Measurements from ENCODE around the gene SPATA18.

The SPATA18 gene

GRCh38 chr4:52058275-52058674, 7.2 kb downstream of the SPATA18 start:
- Histone ChIP-seq H3K18ac (ENCODE audit: low read depth in 1 of 2, low read length in 2 of 2) (peak overlapping the region; percentile 54 to 80), H4K8ac (ENCODE audit: low read length) (peak overlapping the region; percentile 27), H2BK15ac (ENCODE audit: low read depth, poor library complexity, severe bottlenecking) (peak overlapping the region; percentile 57), H2BK12ac (ENCODE audit: low read length in 2 of 2) (peak overlapping the region in 1 of 2 experiments; percentile 97), H2BK120ac (ENCODE audit: low read depth, low read length) (peak overlapping the region; percentile 2), H2AK5ac (ENCODE audit: low read length, severe bottlenecking) (no peak overlapping the region), H3K9ac (ENCODE audit: low read length) (no peak overlapping the region), H2BK5ac (ENCODE audit: low read depth, low read length, poor library complexity, severe bottlenecking) (no peak overlapping the region), H4K91ac (ENCODE audit: low read length) (no peak overlapping the region), H2AFZ (ENCODE audit: low read depth, low read length) (no peak overlapping the region), H3K27me3 (ENCODE audit: control insufficient read depth in 1 of 2, insufficient read depth in 1 of 2, low read length in 2 of 2) (no peaks in the 10 kb centered on the region), H3K27ac (ENCODE audit: low read length, poor library complexity, severe bottlenecking) (no peak overlapping the region), H3K4me1 (ENCODE audit: control insufficient read depth, insufficient read depth, low read depth, low read length) (no peaks in the 10 kb centered on the region), H3K4me2 (ENCODE audit: low read length, poor library complexity, severe bottlenecking) (no peak overlapping the region), H3K4ac (ENCODE audit: low read depth in 1 of 2, low read length in 2 of 2) (peak overlapping the region in 1 of 2 experiments; percentile 73), H3K14ac (ENCODE audit: low read length in 2 of 2) (no peak overlapping the region), H3K36me3 (ENCODE audit: control insufficient read depth in 1 of 2, insufficient read depth in 2 of 2, low read depth in 1 of 2, low read length in 2 of 2) (peaks cover 0 to 50% of the 10 kb centered on the region in 2 experiments), H3K23ac (ENCODE audit: low read length in 2 of 2) (peak overlapping the region in 1 of 2 experiments; percentile 32), H3K79me1 (replicated peaks; ENCODE audit: low read length, poor library complexity, severe bottlenecking) (peaks cover 30% of the 10 kb centered on the region), H3K9me3 (ENCODE audit: control insufficient read depth, low read length) (no peaks in the 10 kb centered on the region), H3K4me3 (ENCODE audit: insufficient read depth in 1 of 2, low read depth in 1 of 2, low read length in 2 of 2) (no peak overlapping the region)
- 98% methylated on average over 1 of the region's 1 CpG for WGBS
- DNase-seq = no peak

DNA sequence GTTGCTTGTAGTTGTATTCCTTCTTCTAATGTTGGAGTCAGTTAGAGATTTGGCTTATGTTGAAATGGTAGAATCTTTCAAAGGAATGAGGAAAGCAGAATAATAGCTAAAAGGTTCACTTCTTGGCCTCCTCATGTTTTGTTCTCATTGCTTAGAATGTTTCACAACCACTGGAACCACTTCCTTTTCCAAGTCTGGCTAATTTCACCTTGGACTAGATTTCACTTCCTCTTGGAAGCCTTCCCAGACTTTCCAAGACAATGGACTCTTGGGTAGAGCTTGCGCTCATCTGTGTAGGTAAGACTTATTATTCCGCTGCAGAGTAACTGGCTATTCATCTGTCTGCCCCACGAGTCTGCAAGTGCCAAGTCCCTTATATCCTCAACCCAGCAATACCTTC, 8.3 kb downstream of the SPATA18 start:
- H2BK5ac ChIP-seq (ENCODE audit: low read depth, low read length, poor library complexity, severe bottlenecking) = no peak overlapping the region
- H3K9ac ChIP-seq (ENCODE audit: low read length) = no peak overlapping the region
- H3K14ac ChIP-seq (ENCODE audit: low read length in 2 of 2) = no peak overlapping the region
- no peak overlapping the region for H3K23ac ChIP-seq (ENCODE audit: low read length in 2 of 2)
- no peak overlapping the region for H2AFZ ChIP-seq (ENCODE audit: low read depth, low read length)
- H4K91ac ChIP-seq (ENCODE audit: low read length) = no peak overlapping the region
- H3K18ac ChIP-seq (ENCODE audit: low read depth in 1 of 2, low read length in 2 of 2) = no peak overlapping the region
- no peak overlapping the region for H3K27ac ChIP-seq (ENCODE audit: low read length, poor library complexity, severe bottlenecking)
- H2AK5ac ChIP-seq (ENCODE audit: low read length, severe bottlenecking) = no peak overlapping the region
- no peak overlapping the region for H3K4me3 ChIP-seq (ENCODE audit: insufficient read depth in 1 of 2, low read depth in 1 of 2, low read length in 2 of 2)
- H3K4me1 ChIP-seq (ENCODE audit: control insufficient read depth, insufficient read depth, low read depth, low read length) = no peaks in the 10 kb centered on the region
- no peaks in the 10 kb centered on the region for H3K9me3 ChIP-seq (ENCODE audit: control insufficient read depth, low read length)
- no peaks in the 10 kb centered on the region for H3K27me3 ChIP-seq (ENCODE audit: control insufficient read depth in 1 of 2, insufficient read depth in 1 of 2, low read length in 2 of 2)
- DNase-seq = peak; percentile 41
- H4K8ac ChIP-seq (ENCODE audit: low read length) = no peak overlapping the region
- peaks cover 0 to 46% of the 10 kb centered on the region in 2 experiments for H3K36me3 ChIP-seq (ENCODE audit: control insufficient read depth in 1 of 2, insufficient read depth in 2 of 2, low read depth in 1 of 2, low read length in 2 of 2)
- no peak overlapping the region for H2BK15ac ChIP-seq (ENCODE audit: low read depth, poor library complexity, severe bottlenecking)
- no peak overlapping the region for H3K4me2 ChIP-seq (ENCODE audit: low read length, poor library complexity, severe bottlenecking)
- H3K4ac ChIP-seq (ENCODE audit: low read depth in 1 of 2, low read length in 2 of 2) = no peak overlapping the region
- H2BK120ac ChIP-seq (ENCODE audit: low read depth, low read length) = no peak overlapping the region
- WGBS = 88% methylated on average over 1 of the region's 3 CpGs
- H2BK12ac ChIP-seq (ENCODE audit: low read length in 2 of 2) = no peak overlapping the region
- H3K79me1 ChIP-seq (replicated peaks; ENCODE audit: low read length, poor library complexity, severe bottlenecking) = peaks cover 28% of the 10 kb centered on the region

DNA sequence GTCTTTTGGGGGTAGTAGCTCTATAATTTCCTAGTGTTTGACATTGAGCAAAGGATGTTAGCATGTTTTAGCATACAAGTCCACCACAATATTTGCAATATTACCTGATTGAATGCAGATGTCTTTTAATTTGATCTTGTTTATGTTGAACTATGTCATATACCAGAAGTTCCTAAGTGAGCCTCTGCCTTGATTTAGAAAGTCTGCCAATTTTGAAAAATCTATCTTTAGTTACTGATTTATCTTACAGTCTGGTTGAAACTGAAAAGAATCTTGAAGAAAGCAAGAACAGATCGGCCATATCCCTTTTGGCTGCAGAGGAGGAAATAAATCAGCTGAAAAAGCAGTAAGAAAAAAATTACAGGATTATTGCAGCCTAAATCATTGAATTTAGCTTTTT, 18.5 kb downstream of the SPATA18 start:
- 92% methylated on average over 1 of the region's 1 CpG for WGBS
- Histone ChIP-seq H3K14ac (ENCODE audit: low read length in 2 of 2) (no peak overlapping the region), H2BK5ac (ENCODE audit: low read depth, low read length, poor library complexity, severe bottlenecking) (no peak overlapping the region), H2BK120ac (ENCODE audit: low read depth, low read length) (no peak overlapping the region), H3K23ac (ENCODE audit: low read length in 2 of 2) (no peak overlapping the region), H4K91ac (ENCODE audit: low read length) (no peak overlapping the region), H3K18ac (ENCODE audit: low read depth in 1 of 2, low read length in 2 of 2) (no peak overlapping the region), H3K4me1 (ENCODE audit: control insufficient read depth, insufficient read depth, low read depth, low read length) (peaks cover 2% of the 10 kb centered on the region), H3K27ac (ENCODE audit: low read length, poor library complexity, severe bottlenecking) (no peak overlapping the region), H2BK15ac (ENCODE audit: low read depth, poor library complexity, severe bottlenecking) (no peak overlapping the region), H4K8ac (ENCODE audit: low read length) (no peak overlapping the region), H3K27me3 (ENCODE audit: control insufficient read depth in 1 of 2, insufficient read depth in 1 of 2, low read length in 2 of 2) (no peaks in the 10 kb centered on the region), H3K9me3 (ENCODE audit: control insufficient read depth, low read length) (no peaks in the 10 kb centered on the region), H2BK12ac (ENCODE audit: low read length in 2 of 2) (no peak overlapping the region), H3K4ac (ENCODE audit: low read depth in 1 of 2, low read length in 2 of 2) (no peak overlapping the region), H3K79me1 (replicated peaks; ENCODE audit: low read length, poor library complexity, severe bottlenecking) (peaks cover 12% of the 10 kb centered on the region), H3K4me3 (ENCODE audit: insufficient read depth in 1 of 2, low read depth in 1 of 2, low read length in 2 of 2) (no peak overlapping the region), H3K4me2 (ENCODE audit: low read length, poor library complexity, severe bottlenecking) (no peak overlapping the region), H3K9ac (ENCODE audit: low read length) (no peak overlapping the region), H2AK5ac (ENCODE audit: low read length, severe bottlenecking) (no peak overlapping the region), H2AFZ (ENCODE audit: low read depth, low read length) (no peak overlapping the region), H3K36me3 (ENCODE audit: control insufficient read depth in 1 of 2, insufficient read depth in 2 of 2, low read depth in 1 of 2, low read length in 2 of 2) (peaks cover 0 to 54% of the 10 kb centered on the region in 2 experiments)
- DNase-seq = no peak

DNA sequence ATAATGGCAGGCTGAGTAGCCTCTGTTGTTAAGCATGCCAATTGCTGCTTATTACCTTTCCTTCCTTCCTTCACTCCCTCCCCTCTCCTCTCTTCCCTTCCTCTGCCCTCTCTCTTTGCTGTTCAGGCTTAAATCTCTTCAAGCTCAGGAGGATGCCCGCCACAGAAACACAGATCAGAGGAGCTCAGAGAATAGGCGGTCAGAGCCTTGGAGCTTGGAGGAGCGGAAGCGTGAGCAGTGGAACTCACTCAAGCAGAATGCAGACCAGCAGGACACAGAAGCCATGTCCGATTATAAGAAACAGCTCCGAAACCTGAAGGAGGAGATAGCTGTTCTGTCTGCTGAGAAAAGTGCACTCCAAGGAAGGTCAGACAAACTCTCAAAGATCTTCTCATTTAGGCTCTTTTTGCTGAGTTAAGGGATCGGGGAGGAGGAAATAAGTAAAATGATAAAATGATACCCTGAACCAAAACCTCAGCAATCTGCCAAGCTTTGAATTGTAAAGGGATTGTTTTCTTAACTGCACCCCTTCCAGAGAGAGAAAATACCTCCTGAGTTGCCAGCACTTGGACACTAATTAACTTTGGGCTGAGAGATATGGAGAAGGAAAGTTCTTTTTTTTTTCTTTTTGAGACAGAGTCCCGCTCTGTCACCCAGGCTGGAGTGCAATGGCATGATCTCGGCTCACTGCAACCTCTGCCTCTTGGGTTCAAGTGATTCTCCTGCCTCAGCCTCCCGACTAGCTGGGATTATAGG, 20.9 kb downstream of the SPATA18 start:
- no peak overlapping the region for H2BK12ac ChIP-seq (ENCODE audit: low read length in 2 of 2)
- H3K4me1 ChIP-seq (ENCODE audit: control insufficient read depth, insufficient read depth, low read depth, low read length) = peaks cover 6% of the 10 kb centered on the region
- H3K9ac ChIP-seq (ENCODE audit: low read length) = no peak overlapping the region
- no peak overlapping the region for H3K14ac ChIP-seq (ENCODE audit: low read length in 2 of 2)
- peaks cover 0 to 4% of the 10 kb centered on the region in 2 experiments for H3K27me3 ChIP-seq (ENCODE audit: control insufficient read depth in 1 of 2, insufficient read depth in 1 of 2, low read length in 2 of 2)
- H2BK15ac ChIP-seq (ENCODE audit: low read depth, poor library complexity, severe bottlenecking) = no peak overlapping the region
- no peak overlapping the region for H3K23ac ChIP-seq (ENCODE audit: low read length in 2 of 2)
- DNase-seq = no peak
- peaks cover 13% of the 10 kb centered on the region for H3K79me1 ChIP-seq (replicated peaks; ENCODE audit: low read length, poor library complexity, severe bottlenecking)
- no peak overlapping the region for H3K18ac ChIP-seq (ENCODE audit: low read depth in 1 of 2, low read length in 2 of 2)
- no peak overlapping the region for H2AFZ ChIP-seq (ENCODE audit: low read depth, low read length)
- peaks cover 0 to 49% of the 10 kb centered on the region in 2 experiments for H3K36me3 ChIP-seq (ENCODE audit: control insufficient read depth in 1 of 2, insufficient read depth in 2 of 2, low read depth in 1 of 2, low read length in 2 of 2)
- no peak overlapping the region for H4K91ac ChIP-seq (ENCODE audit: low read length)
- 65% methylated on average over 9 of the region's 10 CpGs for WGBS
- H3K4me3 ChIP-seq (ENCODE audit: insufficient read depth in 1 of 2, low read depth in 1 of 2, low read length in 2 of 2) = no peak overlapping the region
- no peak overlapping the region for H3K4ac ChIP-seq (ENCODE audit: low read depth in 1 of 2, low read length in 2 of 2)
- no peaks in the 10 kb centered on the region for H3K9me3 ChIP-seq (ENCODE audit: control insufficient read depth, low read length)
- H2AK5ac ChIP-seq (ENCODE audit: low read length, severe bottlenecking) = no peak overlapping the region
- no peak overlapping the region for H4K8ac ChIP-seq (ENCODE audit: low read length)
- H2BK120ac ChIP-seq (ENCODE audit: low read depth, low read length) = no peak overlapping the region
- peak overlapping the region; percentile 87 for H3K27ac ChIP-seq (ENCODE audit: low read length, poor library complexity, severe bottlenecking)
- H3K4me2 ChIP-seq (ENCODE audit: low read length, poor library complexity, severe bottlenecking) = peak overlapping the region; percentile 49
- H2BK5ac ChIP-seq (ENCODE audit: low read depth, low read length, poor library complexity, severe bottlenecking) = peak overlapping the region; percentile 37

Data from mesenchymal stem cell (in vitro differentiated cells and primary cell).